ENCODE data around the gene CDKN2D. TPM values are rescaled to one million over a fixed set of nuclear protein-coding genes. Genes with fewer than 3 reads are reported as not detected.
"Not testable (repeated sequence)": the region's sequence is repeated elsewhere in the genome, so short reads cannot be mapped to it uniquely, and the experiment has no call there.

Gene CDKN2D
- total RNA-seq, 1 donor from 2014 or later, result 68.3 TPM

DNA sequence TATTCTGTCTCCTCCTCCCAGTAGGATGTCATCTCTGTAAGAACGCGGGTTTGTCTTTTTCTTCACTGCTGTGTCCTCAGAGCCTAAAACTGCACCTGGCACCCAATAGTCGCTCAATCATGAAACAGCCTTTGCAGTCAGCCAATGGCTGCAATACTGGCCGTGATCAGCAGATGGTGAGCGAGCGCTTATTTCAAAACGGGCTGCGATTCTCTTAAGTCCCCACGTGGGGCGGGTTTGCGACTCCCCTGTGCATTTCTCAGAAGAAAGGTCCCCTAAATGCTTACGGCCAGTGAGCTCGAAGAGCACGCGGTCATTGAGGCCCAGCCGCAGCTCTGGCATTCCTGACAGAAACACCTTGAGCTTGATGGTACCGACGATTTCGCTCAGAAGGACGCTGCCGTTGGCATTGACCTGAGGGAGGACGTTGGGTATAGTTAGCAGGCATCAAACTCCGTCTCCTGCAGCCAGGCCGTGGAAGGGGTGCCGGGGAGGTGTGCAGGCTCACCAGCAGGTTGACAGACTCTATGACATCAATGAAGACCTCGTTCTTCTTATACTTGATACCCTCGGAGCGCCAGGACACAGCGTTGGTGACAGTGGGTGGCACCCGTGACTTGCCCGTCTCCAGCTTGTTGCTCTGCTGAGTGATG, 12.3 kb upstream of the CDKN2D start:
- Mint-ChIP-seq H3K27me3 (ENCODE audit: unreplicated experiment) (peaks cover 6% of the 10 kb centered on the region), H3K4me3 (ENCODE audit: unreplicated experiment) (peak overlapping the region; percentile 32), H3K27ac (ENCODE audit: unreplicated experiment) (no peak overlapping the region), H3K4me1 (ENCODE audit: low read depth, unreplicated experiment) (no peaks in the 10 kb centered on the region), H3K36me3 (ENCODE audit: unreplicated experiment) (no peaks in the 10 kb centered on the region), H3K9me3 (ENCODE audit: unreplicated experiment) (no peaks in the 10 kb centered on the region)
- TF ChIP-seq, protein P1, sequence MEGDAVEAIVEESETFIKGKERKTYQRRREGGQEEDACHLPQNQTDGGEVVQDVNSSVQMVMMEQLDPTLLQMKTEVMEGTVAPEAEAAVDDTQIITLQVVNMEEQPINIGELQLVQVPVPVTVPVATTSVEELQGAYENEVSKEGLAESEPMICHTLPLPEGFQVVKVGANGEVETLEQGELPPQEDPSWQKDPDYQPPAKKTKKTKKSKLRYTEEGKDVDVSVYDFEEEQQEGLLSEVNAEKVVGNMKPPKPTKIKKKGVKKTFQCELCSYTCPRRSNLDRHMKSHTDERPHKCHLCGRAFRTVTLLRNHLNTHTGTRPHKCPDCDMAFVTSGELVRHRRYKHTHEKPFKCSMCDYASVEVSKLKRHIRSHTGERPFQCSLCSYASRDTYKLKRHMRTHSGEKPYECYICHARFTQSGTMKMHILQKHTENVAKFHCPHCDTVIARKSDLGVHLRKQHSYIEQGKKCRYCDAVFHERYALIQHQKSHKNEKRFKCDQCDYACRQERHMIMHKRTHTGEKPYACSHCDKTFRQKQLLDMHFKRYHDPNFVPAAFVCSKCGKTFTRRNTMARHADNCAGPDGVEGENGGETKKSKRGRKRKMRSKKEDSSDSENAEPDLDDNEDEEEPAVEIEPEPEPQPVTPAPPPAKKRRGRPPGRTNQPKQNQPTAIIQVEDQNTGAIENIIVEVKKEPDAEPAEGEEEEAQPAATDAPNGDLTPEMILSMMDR (IDR thresholded peaks at IDR 0.05; ENCODE audit: partially characterized antibody, unreplicated experiment), result peak; percentile 89
- DNase-seq, result peak; percentile 89

DNA sequence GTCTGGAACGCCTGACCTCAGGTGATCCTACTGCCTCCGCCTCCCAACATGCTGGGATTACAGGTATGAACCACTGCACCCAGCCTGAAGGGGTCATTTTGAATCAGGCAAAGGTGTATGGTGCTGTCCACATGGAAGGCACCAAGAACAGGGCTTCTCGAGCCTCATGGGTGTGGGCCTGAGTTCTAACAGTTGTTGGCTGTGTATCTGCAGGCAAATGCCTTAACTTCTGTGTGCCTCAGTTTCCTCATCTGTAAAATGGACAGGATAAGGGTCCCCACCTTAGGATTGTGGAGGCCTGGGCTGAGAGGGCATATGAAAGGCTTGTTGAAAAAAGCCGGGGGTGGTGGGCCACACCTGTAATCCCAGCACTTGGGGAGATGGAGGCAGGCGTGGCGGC, 9.2 kb upstream of the CDKN2D start:
- Mint-ChIP-seq H3K9me3 (ENCODE audit: unreplicated experiment) (peaks cover 3% of the 10 kb centered on the region), H3K27ac (ENCODE audit: unreplicated experiment) (no peak overlapping the region), H3K4me3 (ENCODE audit: unreplicated experiment) (no peak overlapping the region), H3K27me3 (ENCODE audit: unreplicated experiment) (peaks cover 5% of the 10 kb centered on the region), H3K36me3 (ENCODE audit: unreplicated experiment) (no peaks in the 10 kb centered on the region), H3K4me1 (ENCODE audit: low read depth, unreplicated experiment) (no peaks in the 10 kb centered on the region)
- TF ChIP-seq, protein P1 (IDR thresholded peaks at IDR 0.05; ENCODE audit: partially characterized antibody, unreplicated experiment), result no peak
- no peak for DNase-seq

DNA sequence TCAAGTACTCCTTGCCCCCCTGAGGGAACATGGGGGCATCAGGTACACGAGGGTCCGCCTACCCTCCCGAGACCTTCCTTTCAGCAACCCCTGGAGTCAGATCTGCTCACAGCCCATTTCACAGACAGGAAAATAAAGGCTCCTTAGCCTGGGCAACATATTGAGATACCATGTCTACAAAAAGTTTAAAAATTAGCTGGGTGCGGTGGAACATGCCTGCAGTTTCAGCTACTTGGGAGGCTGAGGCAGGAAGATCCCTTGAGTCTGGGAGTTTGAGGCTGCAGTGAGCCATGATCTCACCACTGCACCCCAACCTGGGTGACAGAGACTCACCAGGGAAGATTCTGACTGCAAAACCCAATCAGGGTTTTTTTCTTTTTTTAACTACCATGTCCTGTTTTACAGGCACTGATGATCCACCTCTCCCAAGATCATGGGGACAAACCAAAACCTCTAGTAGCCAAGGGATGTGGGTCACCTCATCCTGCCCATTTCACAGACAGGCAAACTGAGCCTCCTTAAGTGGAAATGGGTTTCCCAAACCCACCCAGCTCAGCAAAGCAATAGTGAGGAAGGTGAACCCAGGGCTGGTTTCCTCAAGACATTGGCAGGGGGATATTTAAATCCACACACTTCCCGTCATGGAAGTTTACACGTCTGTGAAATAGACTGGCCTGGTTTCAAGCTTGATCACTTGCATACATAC, 6.4 kb upstream of the CDKN2D start:
- Mint-ChIP-seq H3K9me3 (ENCODE audit: unreplicated experiment) (peaks cover 5% of the 10 kb centered on the region), H3K27ac (ENCODE audit: unreplicated experiment) (no peak overlapping the region), H3K36me3 (ENCODE audit: unreplicated experiment) (no peaks in the 10 kb centered on the region), H3K4me1 (ENCODE audit: low read depth, unreplicated experiment) (no peaks in the 10 kb centered on the region), H3K27me3 (ENCODE audit: unreplicated experiment) (peaks cover 5% of the 10 kb centered on the region), H3K4me3 (ENCODE audit: unreplicated experiment) (no peak overlapping the region)
- TF ChIP-seq, protein P1 (IDR thresholded peaks at IDR 0.05; ENCODE audit: partially characterized antibody, unreplicated experiment), result no peak
- DNase-seq, result no peak

DNA sequence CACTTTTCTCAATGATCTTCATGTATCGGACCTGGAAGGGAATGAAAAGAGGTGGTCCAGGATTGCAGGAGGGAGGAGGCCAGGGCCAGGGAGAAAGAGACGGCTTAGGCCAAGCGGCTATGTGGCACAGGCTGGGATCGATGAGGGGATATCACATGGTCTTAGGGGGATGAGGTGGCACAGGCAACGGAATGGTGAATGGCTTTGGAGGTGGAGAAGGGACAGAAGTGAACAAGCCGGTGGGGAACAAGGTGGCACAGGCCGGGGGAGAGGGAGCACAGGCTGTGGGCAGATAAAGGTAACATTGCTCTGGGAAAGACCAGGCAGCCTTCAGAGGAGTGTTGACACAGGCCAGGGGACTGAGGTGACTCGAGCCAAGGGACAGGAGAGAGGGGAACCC, 5.7 kb upstream of the CDKN2D start:
- Mint-ChIP-seq H3K4me1 (ENCODE audit: low read depth, unreplicated experiment) (peaks cover under 1% of the 10 kb centered on the region), H3K4me3 (ENCODE audit: unreplicated experiment) (no peak overlapping the region), H3K27me3 (ENCODE audit: unreplicated experiment) (peaks cover 3% of the 10 kb centered on the region), H3K9me3 (ENCODE audit: unreplicated experiment) (peaks cover 5% of the 10 kb centered on the region), H3K36me3 (ENCODE audit: unreplicated experiment) (no peaks in the 10 kb centered on the region), H3K27ac (ENCODE audit: unreplicated experiment) (no peak overlapping the region)
- DNase-seq, result no peak
- TF ChIP-seq, protein P1 (IDR thresholded peaks at IDR 0.05; ENCODE audit: partially characterized antibody, unreplicated experiment), result no peak

DNA sequence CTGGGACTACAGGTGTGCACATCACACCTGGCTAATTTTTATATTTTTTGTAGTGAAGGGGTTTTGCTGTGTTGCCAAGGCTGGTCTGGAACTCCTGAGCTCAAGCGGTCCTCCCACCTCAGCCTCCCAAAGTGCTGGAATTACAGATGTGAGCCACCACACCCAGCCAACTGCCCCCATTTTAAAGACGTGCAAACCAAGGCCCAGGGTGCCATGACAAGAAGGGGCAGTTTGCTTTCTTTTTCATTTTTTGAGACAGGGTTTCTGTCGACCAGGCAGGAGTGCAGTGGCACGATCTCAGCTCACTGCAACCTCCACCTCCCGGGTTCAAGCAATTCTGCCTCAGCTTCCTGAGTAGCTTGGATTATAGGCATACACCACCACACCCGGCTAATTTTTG, 5.0 kb upstream of the CDKN2D start:
- H3K36me3 Mint-ChIP-seq (ENCODE audit: unreplicated experiment); H3K27ac Mint-ChIP-seq (ENCODE audit: unreplicated experiment); H3K4me3 Mint-ChIP-seq (ENCODE audit: unreplicated experiment); H3K9me3 Mint-ChIP-seq (ENCODE audit: unreplicated experiment); DNase-seq; H3K4me1 Mint-ChIP-seq (ENCODE audit: low read depth, unreplicated experiment); H3K27me3 Mint-ChIP-seq (ENCODE audit: unreplicated experiment): not testable (repeated sequence)
